H1 (cell line): ENCODE results near the gene PLEKHM3. TPM values are rescaled to one million over a fixed set of nuclear protein-coding genes. Genes with fewer than 3 reads are reported as not detected.

Experiments
- CTCF ChIA-PET: fragments of 300-600 bp; sonication (Branson Sonifier 250); formaldehyde crosslinking; loops from one replicate; lab custom pipeline; 2021; ENCODE audit not compliant: partially characterized antibody; lab: Charles Lee
- POLR2A ChIA-PET: fragments of 300-600 bp; sonication (Branson Sonifier 250); formaldehyde crosslinking; loops from one replicate; lab custom pipeline; 2021; ENCODE audit warnings: inconsistent platforms; ENCODE audit not compliant: partially characterized antibody; lab: Charles Lee
- DNase-seq, 2 experiments: peaks; one replicate each; pipeline versions ENCODE4 v3.0.0 to v3.0.0-alpha.2; 2010 to 2022; ENCODE audit warnings: low spot score in 2 of 2, low read depth in 1 of 2, mixed read lengths in 1 of 2
- FAIRE-seq: peaks from 2 replicates; lab custom pipeline; 2011; peaks lifted over from hg19 to GRCh38; lab: Jason Lieb, UNC
- H2AFZ ChIP-seq: 2 replicates; pipeline ENCODE4 v1.8.1; 2012; ENCODE audit warnings: low read length, inconsistent platforms
- H2AK5ac ChIP-seq: 2 replicates; pipeline ENCODE4 v1.6.1; 2013; ENCODE audit warnings: low read depth, low read length
- H2BK120ac ChIP-seq: replicated peaks from 2 replicates; pipeline ENCODE3; 2013; ENCODE audit warnings: low read depth, low read length, inconsistent platforms
- H2BK12ac ChIP-seq: 2 replicates; pipeline ENCODE4 v1.6.1; 2013; ENCODE audit warnings: low read depth, low read length
- H2BK15ac ChIP-seq: 2 replicates; pipeline ENCODE4 v1.6.1; 2013; ENCODE audit warnings: low read length
- H2BK20ac ChIP-seq: 2 replicates; pipeline ENCODE4 v1.6.1; 2013; ENCODE audit warnings: low read length
- H2BK5ac ChIP-seq: 2 replicates; pipeline ENCODE4 v1.6.1; 2013; ENCODE audit warnings: low read depth, low read length
- H3K14ac ChIP-seq: 2 replicates; pipeline ENCODE4 v1.6.1; 2013; ENCODE audit warnings: inconsistent platforms; ENCODE audit not compliant: insufficient read length
- H3K18ac ChIP-seq: 2 replicates; pipeline ENCODE4 v1.6.1; 2013; ENCODE audit warnings: low read length; ENCODE audit errors: extremely low read depth
- H3K23ac ChIP-seq: 2 replicates; pipeline ENCODE4 v1.6.1; 2013; ENCODE audit warnings: inconsistent platforms; ENCODE audit not compliant: insufficient read length
- H3K23me2 ChIP-seq: 2 replicates; pipeline ENCODE4 v1.6.1; 2013; ENCODE audit warnings: low read depth, low read length
- H3K27ac ChIP-seq: 2 replicates; pipeline ENCODE4 v1.6.1; 2011; ENCODE audit warnings: low read depth, low read length, inconsistent platforms
- H3K27me3 ChIP-seq, 4 experiments: replicated peaks in 1 of 4; 1 replicate in 1 of 4; 2 replicates in 3 of 4; pipeline versions ENCODE4 v1.6.1 to v1.8.1; 2011 to 2013; ENCODE audit warnings: low read length in 3 of 4, mild to moderate bottlenecking in 3 of 4, inconsistent platforms in 2 of 4, mixed read lengths in 2 of 4, moderate library complexity in 1 of 4; ENCODE audit not compliant: control insufficient read depth in 3 of 4, insufficient read depth in 3 of 4; ENCODE audit errors: extremely low read depth in 1 of 4
- H3K36me3 ChIP-seq, 4 experiments: 2 replicates each; pipeline versions ENCODE4 v1.6.1 to v1.8.1; 2011 to 2013; ENCODE audit warnings: mild to moderate bottlenecking in 4 of 4, low read length in 3 of 4, moderate library complexity in 2 of 4, control low read depth in 1 of 4, inconsistent platforms in 1 of 4; ENCODE audit not compliant: insufficient read depth in 4 of 4, control insufficient read depth in 2 of 4
- H3K4ac ChIP-seq: replicated peaks from 2 replicates; pipeline ENCODE3; 2013; ENCODE audit warnings: low read length, low read depth, mixed read lengths, inconsistent platforms; ENCODE audit not compliant: insufficient read length
- H3K4me1 ChIP-seq, 4 experiments: replicated peaks in 1 of 4; 1 replicate in 1 of 4; 2 replicates in 3 of 4; pipeline versions ENCODE4 v1.6.1 to v1.8.1; 2011 to 2013; ENCODE audit warnings: low read length in 3 of 4, inconsistent platforms in 2 of 4, mixed read lengths in 1 of 4; ENCODE audit not compliant: insufficient read depth in 4 of 4, control insufficient read depth in 3 of 4
- H3K4me2 ChIP-seq, 2 experiments: 2 replicates each; pipeline versions ENCODE4 v1.6.1 to v1.8.1; 2011 to 2013; ENCODE audit warnings: low read depth in 2 of 2, low read length in 2 of 2, control low read depth in 1 of 2, inconsistent platforms in 1 of 2, mild to moderate bottlenecking in 1 of 2; ENCODE audit not compliant: insufficient read depth in 1 of 2
- H3K4me3 ChIP-seq, 4 experiments: fragments of 200-600, 300-600 bp in 1 of 4; sonication (generic), shearing (Covaris generic), sonication (Bioruptor Twin) in 1 of 4; 2 replicates each; pipeline versions ENCODE4 v1.5.1 to v1.8.1; 2011 to 2016; ENCODE audit warnings: low read length in 4 of 4, low read depth in 3 of 4, control low read depth in 2 of 4, inconsistent platforms in 2 of 4, mild to moderate bottlenecking in 2 of 4, mixed read lengths in 1 of 4, moderate library complexity in 1 of 4; ENCODE audit not compliant: insufficient read depth in 2 of 4; ENCODE audit errors: extremely low read depth in 1 of 4
- H3K56ac ChIP-seq: replicated peaks from 2 replicates; pipeline ENCODE3; 2013; ENCODE audit warnings: low read depth, mild to moderate bottlenecking, mixed read lengths, low read length, inconsistent platforms; ENCODE audit not compliant: insufficient read length
- H3K79me1 ChIP-seq: 2 replicates; pipeline ENCODE4 v1.6.1; 2013; ENCODE audit warnings: low read depth, low read length, control low read depth
- H3K79me2 ChIP-seq, 2 experiments: 2 replicates each; pipeline versions ENCODE4 v1.6.1 to v1.8.1; 2012 to 2013; ENCODE audit warnings: low read length in 2 of 2, mild to moderate bottlenecking in 2 of 2, inconsistent platforms in 1 of 2; ENCODE audit not compliant: insufficient read depth in 2 of 2, control insufficient read depth in 1 of 2
- H3K9ac ChIP-seq, 4 experiments: replicated peaks in 1 of 4; 1 replicate in 1 of 4; 2 replicates in 3 of 4; pipeline versions ENCODE4 v1.6.1 to v1.8.1; 2011 to 2013; ENCODE audit warnings: low read depth in 3 of 4, low read length in 3 of 4, control low read depth in 2 of 4, mild to moderate bottlenecking in 2 of 4, moderate library complexity in 2 of 4, inconsistent platforms in 1 of 4; ENCODE audit errors: extremely low read depth in 1 of 4
- H3K9me3 ChIP-seq, 2 experiments: 2 replicates each; pipeline versions ENCODE4 v1.6.1 to v1.8.1; 2012 to 2013; ENCODE audit warnings: mild to moderate bottlenecking in 2 of 2, moderate library complexity in 2 of 2, control low read depth in 1 of 2, inconsistent platforms in 1 of 2, low read depth in 1 of 2, low read length in 1 of 2, mixed read lengths in 1 of 2; ENCODE audit not compliant: insufficient read depth in 2 of 2
- H4K20me1 ChIP-seq, 2 experiments: replicated peaks in 1 of 2; 2 replicates each; pipeline versions ENCODE3 to v1.8.1; 2011 to 2013; ENCODE audit warnings: inconsistent platforms in 2 of 2, low read length in 2 of 2, mild to moderate bottlenecking in 1 of 2; ENCODE audit not compliant: insufficient read depth in 2 of 2, control insufficient read depth in 1 of 2
- H4K5ac ChIP-seq: 2 replicates; pipeline ENCODE4 v1.6.1; 2013; ENCODE audit warnings: low read length, low read depth, mixed read lengths, inconsistent platforms; ENCODE audit not compliant: insufficient read length
- H4K8ac ChIP-seq: 2 replicates; pipeline ENCODE4 v1.8.0; 2013; ENCODE audit warnings: mild to moderate bottlenecking, moderate library complexity, low read length, inconsistent platforms; ENCODE audit not compliant: insufficient read depth; ENCODE audit errors: extremely low read depth
- H4K91ac ChIP-seq: replicated peaks from 2 replicates; pipeline ENCODE3; 2013; ENCODE audit warnings: low read length, mixed read lengths, inconsistent platforms; ENCODE audit not compliant: insufficient read length
- SRF ChIP-seq: IDR thresholded peaks from 2 replicates; pipeline ENCODE4 v1.6.1; 2011; ENCODE audit warnings: mild to moderate bottlenecking, low read depth, low read length, moderate library complexity
- WGBS, 2 experiments: shearing (Covaris generic) in 1 of 2; methylation state at CpG; one replicate each; pipeline versions ENCODE4 v1.1.6 to v1.1.7; 2013 to 2015; ENCODE audit warnings: low lambda C conversion rate in 2 of 2, mixed read lengths in 2 of 2, inconsistent platforms in 1 of 2, low coverage in 1 of 2, missing lambda C conversion rate in 1 of 2; ENCODE audit not compliant: insufficient replicate concordance in 2 of 2, insufficient coverage in 1 of 2, insufficient read length in 1 of 2; ENCODE audit errors: extremely low coverage in 1 of 2, missing lambda C conversion rate in 1 of 2; 5-methylcytosine and 5-hydroxymethylcytosine counted together
- polyA plus RNA-seq, 7 experiments: library from polyadenylated mRNA; depleted of rRNA in 3 of 7; stranded (reverse) in 5 of 7; unstranded in 2 of 7; fragments of >200 nt in 5 of 7; fragments of 200-250 nt in 2 of 7; gene quantifications; 1 replicate in 5 of 7; 2 replicates in 1 of 7; 4 replicates in 1 of 7; pipeline versions ENCODE4 v1.2.1 to v1.2.3, GENCODE V29; 2011 to 2013; ENCODE audit warnings: missing spikeins in 2 of 7, mixed read lengths in 2 of 7
- total RNA-seq: library from RNA; stranded (reverse); fragmentation: NEBNext Ultra II Directional; extraction: Animal tissue kit (Norgen Biotek cat#: 25700); gene quantifications from 2 replicates; pipeline ENCODE4 v1.2.1, GENCODE V29; 2021

The PLEKHM3 gene
- total and polyA plus RNA-seq, 2 of the 8 experiments (the other 6 are each of a cell fraction or from before 2014, with no cell fraction given): 2.3 to 5.8 TPM

DNA sequence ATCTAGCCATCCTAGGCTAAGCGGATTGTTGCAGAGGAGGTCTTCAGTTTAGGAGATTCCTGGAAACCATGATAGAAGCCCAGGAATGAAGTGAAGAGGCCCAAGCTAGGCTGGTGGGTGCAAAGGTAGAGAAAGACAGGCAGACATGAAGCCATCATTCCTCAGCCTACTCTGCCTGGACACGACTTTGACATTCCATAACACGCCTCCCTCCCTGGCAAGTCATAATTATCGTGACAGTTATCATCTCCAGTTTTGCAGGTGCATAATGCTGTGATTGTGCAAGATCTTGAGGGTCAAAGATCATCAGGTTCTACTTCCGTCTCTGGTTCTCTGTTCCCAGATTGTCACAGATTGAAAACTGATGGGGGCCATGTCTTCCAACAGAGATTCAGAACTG is 240.4 kb downstream of the PLEKHM3 start:
- ChIA-PET POLR2A (no interaction called here), CTCF (interaction anchor here (0.7 to 1.2 kb wide), 3 partner anchors 9 to 42 kb away, joined by 3 to 6 read pairs (median 3); no protein-coding TSS in a partner anchor)
- H3K4ac ChIP-seq: no peak overlapping the region
- H3K23ac ChIP-seq: no peak overlapping the region
- H3K23me2 ChIP-seq: no peaks in the 10 kb centered on the region
- H2BK5ac ChIP-seq: no peak overlapping the region
- no peak for DNase-seq
- no peak overlapping the region for H3K56ac ChIP-seq
- H2AK5ac ChIP-seq: peak overlapping the region; percentile 97; the same call in 1 of the 2 replicates
- 0 out of 2 replicates have a peak overlapping the region, but pooled peaks have one; percentile 55 for H2BK20ac ChIP-seq
- no peak overlapping the region for H2BK12ac ChIP-seq
- WGBS, 2 experiments: 91% methylated on average over 5 of the region's 5 CpGs; no CpG with 5 or more reads in 1 of the 2 experiments
- no peak overlapping the region for H2BK120ac ChIP-seq
- no peak for TF ChIP-seq SRF
- H3K79me1 ChIP-seq: no peaks in the 10 kb centered on the region
- no peaks in the 10 kb centered on the region for H3K79me2 ChIP-seq
- H3K18ac ChIP-seq: no peak overlapping the region
- H3K4me3 ChIP-seq: no peak overlapping the region
- no peak for FAIRE-seq
- no peak overlapping the region for H3K27ac ChIP-seq
- H3K9ac ChIP-seq: no peak overlapping the region
- H3K36me3 ChIP-seq: no peaks in the 10 kb centered on the region
- no peak overlapping the region for H3K14ac ChIP-seq
- H2BK15ac ChIP-seq: peak overlapping the region; percentile 53; the same call in 1 of the 2 replicates
- no peaks in the 10 kb centered on the region for H4K20me1 ChIP-seq
- H4K5ac ChIP-seq: no peak overlapping the region
- H3K9me3 ChIP-seq: no peaks in the 10 kb centered on the region
- no peaks in the 10 kb centered on the region for H3K27me3 ChIP-seq
- H3K4me2 ChIP-seq: no peak overlapping the region
- H3K4me1 ChIP-seq: peaks cover 0 to 3% (median under 1%) of the 10 kb centered on the region in 4 experiments; a peak in 2 of 7 replicates
- H2AFZ ChIP-seq: no peak overlapping the region
- no peak overlapping the region for H4K8ac ChIP-seq
- H4K91ac ChIP-seq: no peak overlapping the region
